Measurements from ENCODE around the gene SDCBP2.

The SDCBP2 gene

DNA sequence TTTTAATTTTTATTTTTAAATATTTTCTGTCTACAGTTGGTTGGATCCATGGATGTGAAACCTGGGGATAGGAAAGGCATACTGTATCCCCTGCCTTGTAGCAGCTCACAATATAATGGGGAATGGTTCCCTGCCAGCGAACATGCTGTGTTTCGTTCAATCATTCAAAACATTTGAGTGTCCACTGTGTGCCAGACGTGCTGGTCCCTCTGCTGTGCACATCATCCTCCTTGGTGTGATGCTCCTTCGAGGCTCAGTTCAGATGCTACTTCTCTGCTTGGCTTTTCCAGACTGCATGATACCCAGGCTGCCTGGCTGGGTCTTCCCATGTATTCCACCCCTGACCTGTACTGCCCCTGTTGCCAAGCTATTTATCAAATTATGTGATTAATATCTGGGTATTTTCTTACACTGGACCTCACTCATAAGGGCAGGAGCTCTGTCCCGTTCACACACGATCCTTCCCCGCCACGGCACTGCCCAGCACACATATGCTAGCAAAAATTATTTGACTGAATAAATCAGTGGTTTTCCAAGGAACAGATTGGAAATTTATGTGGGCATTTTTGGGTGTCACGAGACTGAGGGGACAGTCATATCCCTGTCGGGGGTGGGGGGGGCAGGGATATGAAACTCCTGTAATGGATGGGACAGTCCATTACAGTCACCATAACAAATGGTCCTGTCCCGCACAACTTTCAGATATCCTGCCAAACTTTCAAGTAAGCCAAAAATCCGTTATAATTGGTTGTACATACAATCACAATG is 4.9 kb downstream of the SDCBP2 start:
- Histone ChIP-seq H3K27ac (ENCODE audit: low read depth, low read length) (no peak overlapping the region), H3K4me1 (ENCODE audit: control insufficient read depth in 1 of 2, insufficient read depth in 2 of 2, low read length in 2 of 2) (peaks cover 29 to 42% of the 10 kb centered on the region in 2 donors), H3K9ac (ENCODE audit: low read depth in 1 of 2, low read length in 2 of 2) (peak overlapping the region in 1 of 2 donors; percentile 99), H3K4me3 (ENCODE audit: low read depth in 1 of 2, low read length in 2 of 2) (peak overlapping the region in 1 of 2 donors; percentile 92), H3K36me3 (ENCODE audit: control insufficient read depth in 1 of 2, insufficient read depth in 2 of 2, low read length in 2 of 2) (peaks cover 0 to 9% of the 10 kb centered on the region in 2 donors), H3K9me3 (ENCODE audit: control insufficient read depth in 1 of 2, low read length in 2 of 2) (no peaks in the 10 kb centered on the region), H3K27me3 (ENCODE audit: control insufficient read depth in 1 of 2, insufficient read depth in 2 of 2, low read length in 2 of 2) (no peaks in the 10 kb centered on the region)

GRCh38 chr20:1323256-1323655 is 5.7 kb downstream of the SDCBP2 start:
- no peaks in the 10 kb centered on the region for H3K9me3 ChIP-seq (ENCODE audit: control insufficient read depth in 1 of 2, low read length in 2 of 2)
- no peaks in the 10 kb centered on the region for H3K27me3 ChIP-seq (ENCODE audit: control insufficient read depth in 1 of 2, insufficient read depth in 2 of 2, low read length in 2 of 2)
- H3K27ac ChIP-seq (ENCODE audit: low read depth, low read length), result peak overlapping the region; percentile 52
- peaks cover 0 to 9% of the 10 kb centered on the region in 2 donors for H3K36me3 ChIP-seq (ENCODE audit: control insufficient read depth in 1 of 2, insufficient read depth in 2 of 2, low read length in 2 of 2)
- no peak overlapping the region for H3K4me3 ChIP-seq (ENCODE audit: low read depth in 1 of 2, low read length in 2 of 2)
- H3K4me1 ChIP-seq (ENCODE audit: control insufficient read depth in 1 of 2, insufficient read depth in 2 of 2, low read length in 2 of 2), result peaks cover 29 to 35% of the 10 kb centered on the region in 2 donors
- H3K9ac ChIP-seq (ENCODE audit: low read depth in 1 of 2, low read length in 2 of 2), result no peak overlapping the region

DNA sequence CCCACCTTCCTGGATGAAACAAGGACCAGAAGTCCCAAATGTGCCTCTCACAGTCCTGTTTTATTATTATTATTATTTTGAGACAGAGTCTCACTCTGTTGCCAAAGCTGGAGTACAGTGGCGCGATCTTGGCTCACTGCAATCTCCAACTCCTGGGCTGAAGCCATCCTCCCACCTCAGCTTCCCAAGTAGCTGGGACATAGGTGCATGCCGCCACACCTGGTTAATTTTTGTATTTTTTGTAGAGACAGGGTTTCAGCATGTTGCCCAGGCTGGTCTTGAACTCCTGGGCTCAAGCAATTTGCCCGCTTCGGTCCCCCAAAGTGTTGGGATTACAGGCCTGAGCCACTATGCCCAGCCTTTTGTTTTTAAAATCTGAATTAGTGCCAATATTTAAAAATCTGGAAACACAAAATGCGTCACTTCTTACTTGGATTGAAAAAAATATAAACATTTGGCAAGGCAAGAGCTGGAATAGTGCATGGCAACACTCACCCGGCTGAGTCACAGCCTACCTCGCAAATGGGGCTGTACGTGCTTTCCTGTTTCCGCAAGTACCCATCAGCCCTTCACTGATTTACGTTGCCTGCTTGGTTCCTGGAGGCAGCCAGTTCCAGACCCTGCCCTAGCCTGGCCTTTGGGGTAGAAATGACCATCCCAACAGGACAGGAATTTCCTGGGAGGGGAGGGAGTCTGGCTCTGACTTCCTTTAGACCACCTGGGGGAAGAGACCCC is 6.3 kb downstream of the SDCBP2 start:
- peak overlapping the region; percentile 52 for H3K27ac ChIP-seq (ENCODE audit: low read depth, low read length)
- H3K4me3 ChIP-seq (ENCODE audit: low read depth in 1 of 2, low read length in 2 of 2), result no peak overlapping the region
- no peaks in the 10 kb centered on the region for H3K9me3 ChIP-seq (ENCODE audit: control insufficient read depth in 1 of 2, low read length in 2 of 2)
- peaks cover 4 to 9% of the 10 kb centered on the region in 2 donors for H3K36me3 ChIP-seq (ENCODE audit: control insufficient read depth in 1 of 2, insufficient read depth in 2 of 2, low read length in 2 of 2)
- peaks cover 26 to 32% of the 10 kb centered on the region in 2 donors for H3K4me1 ChIP-seq (ENCODE audit: control insufficient read depth in 1 of 2, insufficient read depth in 2 of 2, low read length in 2 of 2)
- H3K27me3 ChIP-seq (ENCODE audit: control insufficient read depth in 1 of 2, insufficient read depth in 2 of 2, low read length in 2 of 2), result no peaks in the 10 kb centered on the region
- H3K9ac ChIP-seq (ENCODE audit: low read depth in 1 of 2, low read length in 2 of 2), result no peak overlapping the region

GRCh38 chr20:1321654-1321939 is 7.3 kb downstream of the SDCBP2 start:
- H3K27ac ChIP-seq (ENCODE audit: low read depth, low read length), result no peak overlapping the region
- no peaks in the 10 kb centered on the region for H3K9me3 ChIP-seq (ENCODE audit: control insufficient read depth in 1 of 2, low read length in 2 of 2)
- H3K4me1 ChIP-seq (ENCODE audit: control insufficient read depth in 1 of 2, insufficient read depth in 2 of 2, low read length in 2 of 2), result peaks cover 16 to 21% of the 10 kb centered on the region in 2 donors
- no peak overlapping the region for H3K9ac ChIP-seq (ENCODE audit: low read depth in 1 of 2, low read length in 2 of 2)
- peaks cover 3 to 4% of the 10 kb centered on the region in 2 donors for H3K36me3 ChIP-seq (ENCODE audit: control insufficient read depth in 1 of 2, insufficient read depth in 2 of 2, low read length in 2 of 2)
- H3K4me3 ChIP-seq (ENCODE audit: low read depth in 1 of 2, low read length in 2 of 2), result no peak overlapping the region
- H3K27me3 ChIP-seq (ENCODE audit: control insufficient read depth in 1 of 2, insufficient read depth in 2 of 2, low read length in 2 of 2), result no peaks in the 10 kb centered on the region

GRCh38 chr20:1320902-1321653 is 7.9 kb downstream of the SDCBP2 start:
- H3K9me3 ChIP-seq (ENCODE audit: control insufficient read depth in 1 of 2, low read length in 2 of 2), result no peaks in the 10 kb centered on the region
- no peak overlapping the region for H3K27ac ChIP-seq (ENCODE audit: low read depth, low read length)
- H3K4me3 ChIP-seq (ENCODE audit: low read depth in 1 of 2, low read length in 2 of 2), result no peak overlapping the region
- H3K9ac ChIP-seq (ENCODE audit: low read depth in 1 of 2, low read length in 2 of 2), result no peak overlapping the region
- H3K4me1 ChIP-seq (ENCODE audit: control insufficient read depth in 1 of 2, insufficient read depth in 2 of 2, low read length in 2 of 2), result peaks cover 10 to 16% of the 10 kb centered on the region in 2 donors
- no peaks in the 10 kb centered on the region for H3K27me3 ChIP-seq (ENCODE audit: control insufficient read depth in 1 of 2, insufficient read depth in 2 of 2, low read length in 2 of 2)
- H3K36me3 ChIP-seq (ENCODE audit: control insufficient read depth in 1 of 2, insufficient read depth in 2 of 2, low read length in 2 of 2), result peaks cover 3 to 4% of the 10 kb centered on the region in 2 donors

DNA sequence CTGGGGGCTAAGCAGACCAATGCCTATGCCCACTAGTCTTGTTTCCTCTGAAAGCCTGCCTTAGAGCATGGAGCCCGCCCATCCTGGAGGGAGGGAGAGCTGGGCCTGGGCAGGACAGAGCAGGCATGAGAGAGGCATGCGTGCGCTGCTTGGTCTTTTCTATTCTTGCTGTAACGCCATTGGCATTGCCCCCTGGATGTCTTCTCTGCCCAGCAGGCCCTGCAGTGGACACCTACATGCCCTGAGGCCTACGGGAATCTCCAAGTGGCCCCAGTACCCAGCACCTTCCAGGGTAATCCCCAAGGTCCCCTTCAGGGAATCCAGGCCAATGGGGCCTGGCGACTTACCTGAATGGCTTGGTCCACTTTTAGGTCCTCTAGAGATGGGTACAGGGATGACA is 8.9 kb downstream of the SDCBP2 start:
- Histone ChIP-seq H3K36me3 (ENCODE audit: control insufficient read depth in 1 of 2, insufficient read depth in 2 of 2, low read length in 2 of 2) (peaks cover 3 to 4% of the 10 kb centered on the region in 2 donors), H3K9me3 (ENCODE audit: control insufficient read depth in 1 of 2, low read length in 2 of 2) (no peaks in the 10 kb centered on the region), H3K27ac (ENCODE audit: low read depth, low read length) (no peak overlapping the region), H3K27me3 (ENCODE audit: control insufficient read depth in 1 of 2, insufficient read depth in 2 of 2, low read length in 2 of 2) (no peaks in the 10 kb centered on the region), H3K9ac (ENCODE audit: low read depth in 1 of 2, low read length in 2 of 2) (no peak overlapping the region), H3K4me3 (ENCODE audit: low read depth in 1 of 2, low read length in 2 of 2) (no peak overlapping the region), H3K4me1 (ENCODE audit: control insufficient read depth in 1 of 2, insufficient read depth in 2 of 2, low read length in 2 of 2) (peaks cover 7 to 11% of the 10 kb centered on the region in 2 donors)

DNA sequence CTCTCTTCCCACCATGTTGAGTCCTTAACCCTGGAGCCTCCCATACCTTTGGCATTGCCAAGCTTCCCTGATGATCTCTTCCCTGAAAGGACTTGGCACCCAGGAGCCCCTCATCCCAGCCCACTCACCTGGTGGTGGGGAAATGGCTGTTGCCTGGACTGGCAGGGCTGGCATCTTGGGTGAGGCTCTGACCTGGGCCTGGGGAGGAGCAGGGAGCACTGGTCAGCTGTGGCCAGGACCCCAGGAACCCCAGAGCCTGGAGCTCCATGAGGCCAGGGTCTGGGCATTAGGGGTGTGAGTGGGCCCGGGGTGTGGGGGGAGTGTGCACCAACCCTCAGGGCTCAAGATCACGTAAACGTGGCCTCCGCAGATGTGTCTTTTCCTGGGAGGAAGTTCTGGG is 9.5 kb downstream of the SDCBP2 start:
- Histone ChIP-seq H3K27me3 (ENCODE audit: control insufficient read depth in 1 of 2, insufficient read depth in 2 of 2, low read length in 2 of 2) (no peaks in the 10 kb centered on the region), H3K9ac (ENCODE audit: low read depth in 1 of 2, low read length in 2 of 2) (no peak overlapping the region), H3K27ac (ENCODE audit: low read depth, low read length) (no peak overlapping the region), H3K9me3 (ENCODE audit: control insufficient read depth in 1 of 2, low read length in 2 of 2) (no peaks in the 10 kb centered on the region), H3K36me3 (ENCODE audit: control insufficient read depth in 1 of 2, insufficient read depth in 2 of 2, low read length in 2 of 2) (peaks cover 3 to 4% of the 10 kb centered on the region in 2 donors), H3K4me3 (ENCODE audit: low read depth in 1 of 2, low read length in 2 of 2) (no peak overlapping the region), H3K4me1 (ENCODE audit: control insufficient read depth in 1 of 2, insufficient read depth in 2 of 2, low read length in 2 of 2) (peaks cover 2 to 5% of the 10 kb centered on the region in 2 donors)

GRCh38 chr20:1319051-1319450 is 9.9 kb downstream of the SDCBP2 start:
- peaks cover 3 to 4% of the 10 kb centered on the region in 2 donors for H3K36me3 ChIP-seq (ENCODE audit: control insufficient read depth in 1 of 2, insufficient read depth in 2 of 2, low read length in 2 of 2)
- no peak overlapping the region for H3K9ac ChIP-seq (ENCODE audit: low read depth in 1 of 2, low read length in 2 of 2)
- no peaks in the 10 kb centered on the region for H3K27me3 ChIP-seq (ENCODE audit: control insufficient read depth in 1 of 2, insufficient read depth in 2 of 2, low read length in 2 of 2)
- H3K4me1 ChIP-seq (ENCODE audit: control insufficient read depth in 1 of 2, insufficient read depth in 2 of 2, low read length in 2 of 2), result peaks cover 0 to 3% of the 10 kb centered on the region in 2 donors
- no peak overlapping the region for H3K4me3 ChIP-seq (ENCODE audit: low read depth in 1 of 2, low read length in 2 of 2)
- H3K27ac ChIP-seq (ENCODE audit: low read depth, low read length), result no peak overlapping the region
- H3K9me3 ChIP-seq (ENCODE audit: control insufficient read depth in 1 of 2, low read length in 2 of 2), result no peaks in the 10 kb centered on the region

- H3K9ac ChIP-seq (ENCODE audit: low read depth in 1 of 2, low read length in 2 of 2), result no peak overlapping the region
- H3K27ac ChIP-seq (ENCODE audit: low read depth, low read length), result no peak overlapping the region
- peak overlapping the region in 1 of 2 donors; percentile 23 for H3K4me3 ChIP-seq (ENCODE audit: low read depth in 1 of 2, low read length in 2 of 2)
- no peaks in the 10 kb centered on the region for H3K9me3 ChIP-seq (ENCODE audit: control insufficient read depth in 1 of 2, low read length in 2 of 2)
- no peaks in the 10 kb centered on the region for H3K27me3 ChIP-seq (ENCODE audit: control insufficient read depth in 1 of 2, insufficient read depth in 2 of 2, low read length in 2 of 2)
- peaks cover 0 to 3% of the 10 kb centered on the region in 2 donors for H3K4me1 ChIP-seq (ENCODE audit: control insufficient read depth in 1 of 2, insufficient read depth in 2 of 2, low read length in 2 of 2)
- peaks cover 4 to 9% of the 10 kb centered on the region in 2 donors for H3K36me3 ChIP-seq (ENCODE audit: control insufficient read depth in 1 of 2, insufficient read depth in 2 of 2, low read length in 2 of 2)
Measured at GRCh38 chr20:1317545-1318255, 11.2 kb downstream of the SDCBP2 start.

Measured in duodenal mucosa (tissue), 2 donors.